H1 (cell line): ENCODE results near the gene APOA1. TPM values are rescaled to one million over a fixed set of nuclear protein-coding genes. Genes with fewer than 3 reads are reported as not detected.

Experiments used
- CTCF ChIA-PET: fragments of 300-600 bp; sonication (Branson Sonifier 250); formaldehyde crosslinking; loops from one replicate; lab custom pipeline; 2021; ENCODE audit not compliant: partially characterized antibody; lab: Charles Lee
- POLR2A ChIA-PET: fragments of 300-600 bp; sonication (Branson Sonifier 250); formaldehyde crosslinking; loops from one replicate; lab custom pipeline; 2021; ENCODE audit warnings: inconsistent platforms; ENCODE audit not compliant: partially characterized antibody; lab: Charles Lee
- DNase-seq, 2 experiments: peaks; one replicate each; pipeline versions ENCODE4 v3.0.0 to v3.0.0-alpha.2; 2010 to 2022; ENCODE audit warnings: low spot score in 2 of 2, low read depth in 1 of 2, mixed read lengths in 1 of 2
- FAIRE-seq: peaks from 2 replicates; lab custom pipeline; 2011; peaks lifted over from hg19 to GRCh38; lab: Jason Lieb, UNC
- H2AFZ ChIP-seq: 2 replicates; pipeline ENCODE4 v1.8.1; 2012; ENCODE audit warnings: low read length, inconsistent platforms
- H2AK5ac ChIP-seq: 2 replicates; pipeline ENCODE4 v1.6.1; 2013; ENCODE audit warnings: low read depth, low read length
- H2BK120ac ChIP-seq: replicated peaks from 2 replicates; pipeline ENCODE3; 2013; ENCODE audit warnings: low read depth, low read length, inconsistent platforms
- H2BK12ac ChIP-seq: 2 replicates; pipeline ENCODE4 v1.6.1; 2013; ENCODE audit warnings: low read depth, low read length
- H2BK15ac ChIP-seq: 2 replicates; pipeline ENCODE4 v1.6.1; 2013; ENCODE audit warnings: low read length
- H2BK20ac ChIP-seq: 2 replicates; pipeline ENCODE4 v1.6.1; 2013; ENCODE audit warnings: low read length
- H2BK5ac ChIP-seq: 2 replicates; pipeline ENCODE4 v1.6.1; 2013; ENCODE audit warnings: low read depth, low read length
- H3K14ac ChIP-seq: 2 replicates; pipeline ENCODE4 v1.6.1; 2013; ENCODE audit warnings: inconsistent platforms; ENCODE audit not compliant: insufficient read length
- H3K18ac ChIP-seq: 2 replicates; pipeline ENCODE4 v1.6.1; 2013; ENCODE audit warnings: low read length; ENCODE audit errors: extremely low read depth
- H3K23ac ChIP-seq: 2 replicates; pipeline ENCODE4 v1.6.1; 2013; ENCODE audit warnings: inconsistent platforms; ENCODE audit not compliant: insufficient read length
- H3K23me2 ChIP-seq: 2 replicates; pipeline ENCODE4 v1.6.1; 2013; ENCODE audit warnings: low read depth, low read length
- H3K27ac ChIP-seq: 2 replicates; pipeline ENCODE4 v1.6.1; 2011; ENCODE audit warnings: low read depth, low read length, inconsistent platforms
- H3K27me3 ChIP-seq, 4 experiments: replicated peaks in 1 of 4; 1 replicate in 1 of 4; 2 replicates in 3 of 4; pipeline versions ENCODE4 v1.6.1 to v1.8.1; 2011 to 2013; ENCODE audit warnings: low read length in 3 of 4, mild to moderate bottlenecking in 3 of 4, inconsistent platforms in 2 of 4, mixed read lengths in 2 of 4, moderate library complexity in 1 of 4; ENCODE audit not compliant: control insufficient read depth in 3 of 4, insufficient read depth in 3 of 4; ENCODE audit errors: extremely low read depth in 1 of 4
- H3K36me3 ChIP-seq, 4 experiments: 2 replicates each; pipeline versions ENCODE4 v1.6.1 to v1.8.1; 2011 to 2013; ENCODE audit warnings: mild to moderate bottlenecking in 4 of 4, low read length in 3 of 4, moderate library complexity in 2 of 4, control low read depth in 1 of 4, inconsistent platforms in 1 of 4; ENCODE audit not compliant: insufficient read depth in 4 of 4, control insufficient read depth in 2 of 4
- H3K4ac ChIP-seq: replicated peaks from 2 replicates; pipeline ENCODE3; 2013; ENCODE audit warnings: low read length, low read depth, mixed read lengths, inconsistent platforms; ENCODE audit not compliant: insufficient read length
- H3K4me1 ChIP-seq, 4 experiments: replicated peaks in 1 of 4; 1 replicate in 1 of 4; 2 replicates in 3 of 4; pipeline versions ENCODE4 v1.6.1 to v1.8.1; 2011 to 2013; ENCODE audit warnings: low read length in 3 of 4, inconsistent platforms in 2 of 4, mixed read lengths in 1 of 4; ENCODE audit not compliant: insufficient read depth in 4 of 4, control insufficient read depth in 3 of 4
- H3K4me2 ChIP-seq, 2 experiments: 2 replicates each; pipeline versions ENCODE4 v1.6.1 to v1.8.1; 2011 to 2013; ENCODE audit warnings: low read depth in 2 of 2, low read length in 2 of 2, control low read depth in 1 of 2, inconsistent platforms in 1 of 2, mild to moderate bottlenecking in 1 of 2; ENCODE audit not compliant: insufficient read depth in 1 of 2
- H3K4me3 ChIP-seq, 4 experiments: fragments of 200-600, 300-600 bp in 1 of 4; sonication (generic), shearing (Covaris generic), sonication (Bioruptor Twin) in 1 of 4; 2 replicates each; pipeline versions ENCODE4 v1.5.1 to v1.8.1; 2011 to 2016; ENCODE audit warnings: low read length in 4 of 4, low read depth in 3 of 4, control low read depth in 2 of 4, inconsistent platforms in 2 of 4, mild to moderate bottlenecking in 2 of 4, mixed read lengths in 1 of 4, moderate library complexity in 1 of 4; ENCODE audit not compliant: insufficient read depth in 2 of 4; ENCODE audit errors: extremely low read depth in 1 of 4
- H3K56ac ChIP-seq: replicated peaks from 2 replicates; pipeline ENCODE3; 2013; ENCODE audit warnings: low read depth, mild to moderate bottlenecking, mixed read lengths, low read length, inconsistent platforms; ENCODE audit not compliant: insufficient read length
- H3K79me1 ChIP-seq: 2 replicates; pipeline ENCODE4 v1.6.1; 2013; ENCODE audit warnings: low read depth, low read length, control low read depth
- H3K79me2 ChIP-seq, 2 experiments: 2 replicates each; pipeline versions ENCODE4 v1.6.1 to v1.8.1; 2012 to 2013; ENCODE audit warnings: low read length in 2 of 2, mild to moderate bottlenecking in 2 of 2, inconsistent platforms in 1 of 2; ENCODE audit not compliant: insufficient read depth in 2 of 2, control insufficient read depth in 1 of 2
- H3K9ac ChIP-seq, 4 experiments: replicated peaks in 1 of 4; 1 replicate in 1 of 4; 2 replicates in 3 of 4; pipeline versions ENCODE4 v1.6.1 to v1.8.1; 2011 to 2013; ENCODE audit warnings: low read depth in 3 of 4, low read length in 3 of 4, control low read depth in 2 of 4, mild to moderate bottlenecking in 2 of 4, moderate library complexity in 2 of 4, inconsistent platforms in 1 of 4; ENCODE audit errors: extremely low read depth in 1 of 4
- H3K9me3 ChIP-seq, 2 experiments: 2 replicates each; pipeline versions ENCODE4 v1.6.1 to v1.8.1; 2012 to 2013; ENCODE audit warnings: mild to moderate bottlenecking in 2 of 2, moderate library complexity in 2 of 2, control low read depth in 1 of 2, inconsistent platforms in 1 of 2, low read depth in 1 of 2, low read length in 1 of 2, mixed read lengths in 1 of 2; ENCODE audit not compliant: insufficient read depth in 2 of 2
- H4K20me1 ChIP-seq, 2 experiments: replicated peaks in 1 of 2; 2 replicates each; pipeline versions ENCODE3 to v1.8.1; 2011 to 2013; ENCODE audit warnings: inconsistent platforms in 2 of 2, low read length in 2 of 2, mild to moderate bottlenecking in 1 of 2; ENCODE audit not compliant: insufficient read depth in 2 of 2, control insufficient read depth in 1 of 2
- H4K5ac ChIP-seq: 2 replicates; pipeline ENCODE4 v1.6.1; 2013; ENCODE audit warnings: low read length, low read depth, mixed read lengths, inconsistent platforms; ENCODE audit not compliant: insufficient read length
- H4K8ac ChIP-seq: 2 replicates; pipeline ENCODE4 v1.8.0; 2013; ENCODE audit warnings: mild to moderate bottlenecking, moderate library complexity, low read length, inconsistent platforms; ENCODE audit not compliant: insufficient read depth; ENCODE audit errors: extremely low read depth
- H4K91ac ChIP-seq: replicated peaks from 2 replicates; pipeline ENCODE3; 2013; ENCODE audit warnings: low read length, mixed read lengths, inconsistent platforms; ENCODE audit not compliant: insufficient read length
- CBX8 ChIP-seq: fragments of 300-800, 300-1000 bp; sonication (generic); IDR thresholded peaks from 2 replicates; pipeline ENCODE4 v1.7.1; 2016; ENCODE audit warnings: low read depth, low read length, borderline replicate concordance
- SP2 ChIP-seq: IDR thresholded peaks from 2 replicates; pipeline ENCODE4 v1.6.1; 2012; ENCODE audit warnings: mild to moderate bottlenecking, low read length, inconsistent platforms
- TEAD4 ChIP-seq: IDR thresholded peaks from 2 replicates; pipeline ENCODE4 v1.6.1; 2012; ENCODE audit warnings: low read depth, low read length, inconsistent platforms, mixed read lengths
- WGBS, 2 experiments: shearing (Covaris generic) in 1 of 2; methylation state at CpG; one replicate each; pipeline versions ENCODE4 v1.1.6 to v1.1.7; 2013 to 2015; ENCODE audit warnings: low lambda C conversion rate in 2 of 2, mixed read lengths in 2 of 2, inconsistent platforms in 1 of 2, low coverage in 1 of 2, missing lambda C conversion rate in 1 of 2; ENCODE audit not compliant: insufficient replicate concordance in 2 of 2, insufficient coverage in 1 of 2, insufficient read length in 1 of 2; ENCODE audit errors: extremely low coverage in 1 of 2, missing lambda C conversion rate in 1 of 2; 5-methylcytosine and 5-hydroxymethylcytosine counted together
- polyA plus RNA-seq, 7 experiments: library from polyadenylated mRNA; depleted of rRNA in 3 of 7; stranded (reverse) in 5 of 7; unstranded in 2 of 7; fragments of >200 nt in 5 of 7; fragments of 200-250 nt in 2 of 7; gene quantifications; 1 replicate in 5 of 7; 2 replicates in 1 of 7; 4 replicates in 1 of 7; pipeline versions ENCODE4 v1.2.1 to v1.2.3, GENCODE V29; 2011 to 2013; ENCODE audit warnings: missing spikeins in 2 of 7, mixed read lengths in 2 of 7
- total RNA-seq: library from RNA; stranded (reverse); fragmentation: NEBNext Ultra II Directional; extraction: Animal tissue kit (Norgen Biotek cat#: 25700); gene quantifications from 2 replicates; pipeline ENCODE4 v1.2.1, GENCODE V29; 2021

Gene APOA1
- total and polyA plus RNA-seq, 2 of the 8 experiments (the other 6 are each of a cell fraction or from before 2014, with no cell fraction given): 0.80 TPM; not detected in 1

GRCh38 chr11:116849486-116849885 lies 12.1 kb upstream of the APOA1 start:
- no peak overlapping the region for H2AFZ ChIP-seq
- no peak overlapping the region for H4K5ac ChIP-seq
- no peaks in the 10 kb centered on the region for H3K79me1 ChIP-seq
- H2BK5ac ChIP-seq: no peak overlapping the region
- H3K23ac ChIP-seq: no peak overlapping the region
- H3K27me3 ChIP-seq: no peaks in the 10 kb centered on the region
- H3K9me3 ChIP-seq: no peaks in the 10 kb centered on the region
- H3K36me3 ChIP-seq: peaks cover 12 to 40% (median 30%) of the 10 kb centered on the region in 4 experiments; a peak in 7 of 8 replicates
- no peak overlapping the region for H3K27ac ChIP-seq
- ChIA-PET CTCF (interaction anchor here (1.1 to 3.4 kb wide), 5 partner anchors 10 to 58 kb away, joined by 3 to 16 read pairs (median 5); partner anchors contain the start of genes APOA1 and APOC3), POLR2A (interaction anchor here (0.6 kb wide), 1 partner anchor 59 kb away, joined by 3 read pairs; no protein-coding TSS in a partner anchor)
- H2BK20ac ChIP-seq: no peak overlapping the region
- no peak overlapping the region for H3K9ac ChIP-seq
- H2BK15ac ChIP-seq: no peak overlapping the region
- no peaks in the 10 kb centered on the region for H3K23me2 ChIP-seq
- H3K4me3 ChIP-seq: no peak overlapping the region
- H3K18ac ChIP-seq: no peak overlapping the region
- H2AK5ac ChIP-seq: no peak overlapping the region
- H3K14ac ChIP-seq: no peak overlapping the region
- H2BK120ac ChIP-seq: no peak overlapping the region
- no peak overlapping the region for H4K8ac ChIP-seq
- WGBS, 2 experiments: 85% methylated on average over 6 of the region's 6 CpGs; no CpG with 5 or more reads in 1 of the 2 experiments
- no peaks in the 10 kb centered on the region for H3K79me2 ChIP-seq
- no peak overlapping the region for H4K91ac ChIP-seq
- no peak overlapping the region for H2BK12ac ChIP-seq
- no peak overlapping the region for H3K56ac ChIP-seq
- no peak overlapping the region for H3K4ac ChIP-seq
- DNase-seq (no peak), FAIRE-seq (no peak)
- H3K4me1 ChIP-seq: no peaks in the 10 kb centered on the region
- no peaks in the 10 kb centered on the region for H4K20me1 ChIP-seq
- TF ChIP-seq CBX8: no peak
- TF ChIP-seq SP2: no peak
- TF ChIP-seq TEAD4: no peak
- H3K4me2 ChIP-seq: no peak overlapping the region
